SIG-M5 (cell line): Measurements from ENCODE around the gene ITGAL.

Experiments
- DNase-seq: peaks from one replicate; lab custom pipeline; 2025; lab: John Stamatoyannopoulos, UW

Gene ITGAL

GRCh38 chr16:30567160-30567990, 94.8 kb downstream of the ITGAL start:
- no peak for DNase-seq

- DNase-seq: peak; percentile 67
Observed at GRCh38 chr16:30567991-30568638, 95.6 kb downstream of the ITGAL start.

DNA sequence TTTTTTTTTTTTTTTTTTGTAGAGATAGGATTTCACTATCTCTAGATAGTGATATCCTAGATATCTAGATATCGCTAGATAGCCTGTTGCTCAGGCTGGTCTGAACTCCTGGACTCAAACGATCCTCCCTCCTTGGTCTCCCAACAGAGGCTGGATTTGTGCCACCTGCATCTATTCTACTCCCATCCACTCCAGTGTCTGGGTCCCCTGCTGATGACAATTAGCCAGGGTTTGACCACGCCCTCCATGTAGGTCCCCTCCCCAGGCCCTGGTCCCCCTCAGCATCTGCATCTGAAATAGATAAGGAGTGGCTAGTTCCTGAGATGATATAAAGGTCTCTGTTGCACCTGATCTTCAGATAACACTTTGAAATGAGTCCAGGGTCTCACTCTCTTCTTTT, 96.7 kb downstream of the ITGAL start:
- DNase-seq: no peak

DNA sequence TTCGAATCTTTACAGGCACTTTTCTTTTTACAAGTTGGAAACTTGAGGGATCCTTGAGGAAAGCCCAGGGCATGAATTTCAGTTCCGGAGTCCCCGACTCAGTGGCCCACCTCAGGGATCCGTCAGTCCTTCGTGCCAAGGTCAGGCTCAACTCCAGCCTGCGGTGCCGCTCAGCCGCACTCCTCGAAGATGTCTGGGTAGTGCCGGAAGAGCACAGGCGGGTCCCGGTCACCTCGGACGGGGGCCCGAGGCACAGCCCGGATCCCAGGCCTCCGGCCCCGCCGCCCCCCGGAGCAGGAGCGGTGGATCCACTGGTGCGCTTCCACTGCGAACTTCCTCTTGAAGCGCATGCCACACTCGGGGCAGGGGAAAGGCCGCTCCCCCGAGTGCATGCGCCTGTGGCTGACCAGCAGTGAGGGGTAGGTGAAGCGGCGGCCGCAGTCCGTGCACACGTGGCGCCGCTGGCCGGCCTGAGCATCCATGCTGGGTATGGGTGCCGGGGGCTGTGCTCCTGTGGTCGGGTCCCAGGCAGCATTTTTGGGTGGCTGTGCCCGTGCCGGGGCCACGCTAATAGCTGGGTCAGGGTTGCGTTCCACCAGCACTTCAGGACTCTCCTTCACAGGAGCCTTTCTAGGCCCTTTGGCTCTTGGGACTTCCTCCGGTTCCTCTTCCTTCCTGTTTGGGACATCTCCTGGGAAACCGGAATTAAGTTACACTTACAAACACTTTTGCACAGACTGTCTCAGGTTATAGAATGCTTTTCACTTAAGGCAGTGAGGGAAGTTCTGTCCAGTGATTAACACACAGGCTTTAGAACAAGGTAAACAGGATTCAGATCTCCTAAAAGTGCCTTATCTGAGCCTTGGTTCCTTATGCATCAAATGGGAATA, 97.4 kb downstream of the ITGAL start:
- no peak for DNase-seq

- no peak for DNase-seq
Observed at GRCh38 chr16:30570636-30571444, 98.3 kb downstream of the ITGAL start.

DNA sequence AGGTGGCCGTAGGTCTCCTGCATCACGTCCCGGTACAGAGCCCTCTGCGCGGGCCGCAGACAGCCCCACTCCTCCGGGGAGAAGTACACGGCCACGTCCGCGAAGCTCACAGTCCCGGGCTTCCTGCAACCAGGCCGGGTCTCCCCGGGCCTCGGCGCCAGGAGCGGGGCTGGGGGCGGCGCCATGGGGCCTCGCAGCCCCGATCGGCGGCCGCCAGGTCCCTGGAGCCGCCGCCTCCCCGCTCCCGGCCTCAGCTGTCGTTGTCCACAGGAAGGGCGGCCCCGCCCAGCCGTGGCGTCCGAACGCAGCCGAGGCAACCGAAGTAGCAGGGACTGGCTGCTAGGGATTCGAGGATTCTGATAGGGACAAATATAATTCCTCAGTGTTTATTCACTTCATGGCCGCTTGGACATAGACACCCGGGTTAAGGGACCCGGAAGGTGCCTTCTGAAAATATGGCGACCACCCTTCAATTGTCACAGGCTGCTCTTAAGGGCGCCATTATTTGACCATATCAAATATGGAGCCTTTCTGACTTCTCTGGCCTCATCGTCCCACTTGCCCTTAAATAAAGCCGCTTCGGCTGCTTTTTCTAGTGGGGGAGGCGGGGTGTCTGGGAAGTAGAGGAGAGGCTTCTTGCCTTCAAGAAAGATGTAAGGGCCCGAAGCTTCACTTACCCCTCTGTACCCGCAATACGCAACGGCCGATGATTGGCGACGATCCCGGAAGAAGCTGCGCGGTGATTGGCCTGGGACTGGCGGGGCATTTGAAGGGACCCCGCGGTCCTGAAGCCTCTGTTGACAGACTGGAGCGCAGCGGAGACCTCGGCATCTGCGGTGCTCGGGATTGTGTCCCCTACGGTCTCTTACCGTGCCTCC, 99.1 kb downstream of the ITGAL start, which contains the start of gene ZNF688:
ZNF688 (minus strand) TSS at position 270 of the 878 bp plus-strand sequence; CDS start at position 185, 85 bp downstream.
- peak; percentile 92 for DNase-seq
